Ovary (tissue), 9 donors: Measurements from ENCODE around the gene CCDC91. TPM values are rescaled to one million over a fixed set of nuclear protein-coding genes. Genes with fewer than 3 reads are reported as not detected.

Experiments
- DNase-seq, 5 donors: peaks; one replicate each; pipeline ENCODE4 v3.0.0-alpha.2; 2019 to 2020
- H3K27ac ChIP-seq, 2 donors: fragments of 200-600 bp; one replicate each; pipeline versions ENCODE4 v1.5.1 to v1.8.0; 2019 to 2022
- H3K27me3 ChIP-seq: fragments of 200-600 bp; one replicate; pipeline ENCODE4 v1.8.0; 2022
- H3K36me3 ChIP-seq: fragments of 200-600 bp; sonication (generic); one replicate; pipeline ENCODE4 v1.5.1; 2019
- H3K4me1 ChIP-seq: one replicate; pipeline ENCODE4 v1.8.1; 2013; ENCODE audit warnings: mild to moderate bottlenecking, moderate library complexity; ENCODE audit not compliant: insufficient read depth
- H3K4me3 ChIP-seq: fragments of 200-600 bp; sonication (generic); one replicate; pipeline ENCODE4 v1.5.1; 2017
- H3K9me3 ChIP-seq, 2 donors: fragments of 200-600 bp in 1 of 2; sonication (generic) in 1 of 2; one replicate each; pipeline versions ENCODE4 v1.5.1 to v1.8.1; 2013 to 2019; ENCODE audit warnings: mild to moderate bottlenecking in 1 of 2, moderate library complexity in 1 of 2
- CTCF ChIP-seq, 3 donors: fragments of 450-650 bp in 2 of 3; fragments of 200-600 bp in 1 of 3; IDR thresholded peaks; one replicate each; pipeline versions ENCODE4 v1.5.1 to v1.8.0; 2016 to 2022; ENCODE audit warnings: antibody characterized with exemption in 3 of 3, mild to moderate bottlenecking in 1 of 3
- EP300 ChIP-seq: sonication (generic); formaldehyde crosslinking; IDR thresholded peaks from one replicate; pipeline ENCODE4 v1.6.1; 2017; ENCODE audit warnings: antibody characterized with exemption
- POLR2A ChIP-seq: fragments of 450-650 bp; IDR thresholded peaks from one replicate; pipeline ENCODE4 v1.6.1; 2017; ENCODE audit warnings: antibody characterized with exemption, mild to moderate bottlenecking, moderate library complexity
- WGBS, 3 donors: extraction: QIAGEN DNeasy Blood & Tissue Kit in 1 of 3; methylation state at CpG; one replicate each; pipeline versions ENCODE4 v1.1.5 to v1.1.7; 2013 to 2017; 5-methylcytosine and 5-hydroxymethylcytosine counted together
- intact Hi-C, 4 donors: fragments of 100-400 bp; cut with DNase I; formaldehyde crosslinking; loops; one replicate each; pipeline versions ENCODE4 v1.11.0 to v1.15.1; 2022 to 2023
- polyA plus RNA-seq, 2 donors: library from polyadenylated mRNA; stranded (reverse); fragments of 200-250 nt in 1 of 2; fragments of 350-450 nt in 1 of 2; fragmentation: Illumina TruSeq in 1 of 2; extraction: RNeasy Lipid Tissue Mini Kit (QIAGEN cat#74804) in 1 of 2; gene quantifications; one replicate each; pipeline ENCODE4 v1.2.3, GENCODE V29; 2013 to 2014
- total RNA-seq, 7 donors: library from RNA; depleted of rRNA in 2 of 7; stranded (reverse); fragments of >200 nt in 2 of 7; fragmentation: NEBNext Ultra II Directional in 3 of 7; extraction: Animal tissue kit (Norgen Biotek cat#: 25700) in 3 of 7; gene quantifications; one replicate each; pipeline versions ENCODE4 v1.1.0 to v1.2.4, GENCODE V29; 2016 to 2023
- donor health status: DM: no; HTN: no; CAD: no; lungs with moderate emphysema.
- donor health status: DM: no; HTN: no; CAD: no.
- donor health status: Bipolar disorder and iron deficiency.
- donor health status: DM: yes; HTN: yes; CAD: no.
- donor health status: DM: no; HTN: no; CAD: no.
- donor health status: DM: yes; HTN: yes; CAD: no.

Gene CCDC91
- total and polyA plus RNA-seq, 9 donors = 15.8 to 45.7 (median 36.2) TPM

- H3K9me3 ChIP-seq = no peaks in the 10 kb centered on the region
- intact Hi-C loops = no loop called here
- no peaks in the 10 kb centered on the region for H3K36me3 ChIP-seq
- no peaks in the 10 kb centered on the region for H3K27me3 ChIP-seq
- no peak overlapping the region for H3K27ac ChIP-seq
- H3K4me3 ChIP-seq = no peak overlapping the region
- peaks cover 4% of the 10 kb centered on the region for H3K4me1 ChIP-seq
- no peak for TF ChIP-seq POLR2A
- no peak for DNase-seq
Measured at GRCh38 chr12:28497889-28498411, 307.7 kb downstream of the CCDC91 start.

GRCh38 chr12:28498850-28499249 is 308.6 kb downstream of the CCDC91 start:
- intact Hi-C loops = no loop called here
- Histone ChIP-seq H3K27me3 (no peaks in the 10 kb centered on the region), H3K36me3 (no peaks in the 10 kb centered on the region), H3K27ac (no peak overlapping the region), H3K4me1 (peaks cover 4% of the 10 kb centered on the region), H3K4me3 (no peak overlapping the region), H3K9me3 (no peaks in the 10 kb centered on the region)
- no peak for DNase-seq
- TF ChIP-seq EP300 (no peak), POLR2A (no peak), CTCF (IDR thresholded peaks at IDR 0.05) (no peak)
- WGBS, 3 donors = 13 to 18% (median 18%) methylated on average over 1 of the region's 1 CpG

DNA sequence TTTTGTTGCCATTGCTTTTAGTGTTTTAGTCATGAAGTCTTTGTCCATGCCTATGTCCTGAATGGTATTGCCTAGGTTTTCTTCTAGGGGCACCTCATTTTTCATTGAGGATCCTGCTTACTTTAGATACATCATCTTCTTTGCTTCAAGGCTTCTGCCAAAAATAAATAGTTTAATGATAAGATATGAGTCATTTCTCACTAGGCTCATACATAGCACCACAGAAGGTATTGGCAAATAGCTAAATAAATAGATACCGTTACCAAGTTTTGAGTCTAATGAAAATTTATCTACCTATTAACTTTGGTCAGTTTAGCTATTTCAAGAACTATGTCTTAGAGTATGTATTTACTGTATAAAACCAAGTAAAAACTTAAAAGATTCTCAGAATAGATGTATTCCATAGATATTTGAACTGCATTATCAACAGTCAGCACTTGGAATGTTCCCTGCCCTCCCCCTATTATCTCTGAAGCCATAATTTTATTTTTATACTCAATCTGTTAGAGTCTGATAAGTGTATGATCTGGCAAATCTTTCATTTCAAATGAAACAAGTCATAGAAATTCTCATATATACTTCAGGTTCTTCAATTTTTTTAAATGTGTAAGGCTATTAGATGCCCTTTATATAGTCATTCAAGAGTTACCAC is 310.2 kb downstream of the CCDC91 start:
- Histone ChIP-seq H3K27ac (no peak overlapping the region), H3K36me3 (no peaks in the 10 kb centered on the region), H3K27me3 (no peaks in the 10 kb centered on the region), H3K4me1 (peaks cover 4% of the 10 kb centered on the region), H3K4me3 (no peak overlapping the region), H3K9me3 (no peaks in the 10 kb centered on the region)
- WGBS, 3 donors = 74 to 93% (median 90%) methylated on average over 1 of the region's 1 CpG
- intact Hi-C loops = no loop called here
- no peak for DNase-seq
- no peak for TF ChIP-seq EP300
- TF ChIP-seq CTCF (IDR thresholded peaks at IDR 0.05) = no peak
- no peak for TF ChIP-seq POLR2A

DNA sequence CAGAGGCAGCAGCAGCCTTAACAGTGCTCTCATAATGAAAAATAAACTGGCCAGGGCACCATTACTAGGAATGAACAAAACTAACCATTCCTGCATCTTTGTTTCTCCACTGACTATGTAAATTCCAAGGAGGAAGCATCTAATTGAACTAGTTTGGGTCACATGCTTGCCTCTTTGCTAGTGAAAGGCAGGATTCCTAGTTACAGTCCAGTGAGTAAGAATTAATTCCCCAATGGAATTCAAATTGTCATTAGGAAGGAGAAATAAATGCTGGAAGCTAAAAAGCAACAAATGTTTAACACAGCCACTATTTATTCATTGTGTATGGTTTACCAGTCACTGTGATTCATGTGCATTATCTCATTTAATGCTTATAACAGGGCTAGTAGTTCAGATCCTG is 316.0 kb downstream of the CCDC91 start:
- no peak for DNase-seq
- intact Hi-C loops = no loop called here
- Histone ChIP-seq H3K4me3 (no peak overlapping the region), H3K27ac (no peak overlapping the region), H3K9me3 (no peaks in the 10 kb centered on the region), H3K27me3 (no peaks in the 10 kb centered on the region), H3K4me1 (no peaks in the 10 kb centered on the region), H3K36me3 (no peaks in the 10 kb centered on the region)
- TF ChIP-seq EP300 = no peak
- TF ChIP-seq CTCF (IDR thresholded peaks at IDR 0.05) = no peak
- no peak for TF ChIP-seq POLR2A

- no peaks in the 10 kb centered on the region for H3K4me1 ChIP-seq
- no peaks in the 10 kb centered on the region for H3K9me3 ChIP-seq
- DNase-seq = no peak
- no peak overlapping the region for H3K27ac ChIP-seq
- no peak overlapping the region for H3K4me3 ChIP-seq
- no peaks in the 10 kb centered on the region for H3K36me3 ChIP-seq
- no peaks in the 10 kb centered on the region for H3K27me3 ChIP-seq
- TF ChIP-seq EP300 (no peak), CTCF (IDR thresholded peaks at IDR 0.05) (no peak), POLR2A (no peak)
- intact Hi-C loops = no loop called here
Measured at GRCh38 chr12:28507033-28507432, 316.8 kb downstream of the CCDC91 start.
